Vagina (tissue), 2 donors: ENCODE data around the gene SLC22A5. TPM values are rescaled to one million over a fixed set of nuclear protein-coding genes. Genes with fewer than 3 reads are reported as not detected.

Experiments used
- DNase-seq, 2 donors: peaks; one replicate each; pipeline ENCODE4 v3.0.0-alpha.2; 2017; ENCODE audit errors: extremely low spot score in 2 of 2
- H3K27ac ChIP-seq: fragments of 200-600 bp; sonication (generic); one replicate; pipeline ENCODE4 v1.5.1; 2019
- H3K27me3 ChIP-seq: fragments of 200-600 bp; sonication (generic); one replicate; pipeline ENCODE4 v1.5.1; 2019
- H3K36me3 ChIP-seq, 2 donors: fragments of 200-600 bp; sonication (generic); one replicate each; pipeline ENCODE4 v1.5.1; 2017 to 2019
- H3K4me1 ChIP-seq: fragments of 200-600 bp; sonication (generic); one replicate; pipeline ENCODE4 v1.5.1; 2019
- H3K4me3 ChIP-seq, 2 donors: fragments of 200-600 bp; sonication (generic); 1 replicate in 1 of 2; 2 replicates in 1 of 2; pipeline ENCODE4 v1.5.1; 2016 to 2019
- H3K9me3 ChIP-seq: fragments of 200-600 bp; sonication (generic); one replicate; pipeline ENCODE4 v1.5.1; 2019
- POLR2A ChIP-seq, 2 donors: fragments of 450-650 bp; IDR thresholded peaks; one replicate each; pipeline ENCODE4 v1.6.1; 2017; ENCODE audit warnings: antibody characterized with exemption in 2 of 2, mild to moderate bottlenecking in 2 of 2, moderate library complexity in 2 of 2
- POLR2AphosphoS5 ChIP-seq, 2 donors: sonication (generic); formaldehyde crosslinking; IDR thresholded peaks; one replicate each; pipeline ENCODE4 v1.9.0; 2017; ENCODE audit warnings: antibody characterized with exemption in 2 of 2, mild to moderate bottlenecking in 2 of 2, low read depth in 1 of 2; ENCODE audit not compliant: insufficient read depth in 1 of 2
- intact Hi-C: fragments of 100-400 bp; cut with DNase I; formaldehyde crosslinking; loops from one replicate; pipeline ENCODE4 v1.15.1; 2023
- total RNA-seq: library from RNA; depleted of rRNA; stranded (reverse); fragments of >200 nt; gene quantifications from one replicate; pipeline ENCODE4 v1.2.3, GENCODE V29; 2016
- TF ChIP-seq, protein P1 (sequence below), 3 experiments: fragments of 450-650 bp in 2 of 3; fragments of 200-600 bp in 1 of 3; sonication (generic) in 1 of 3; IDR thresholded peaks; one replicate each; pipeline ENCODE4 v1.5.1; 2017 to 2019; ENCODE audit warnings: antibody characterized with exemption in 3 of 3, mild to moderate bottlenecking in 2 of 3, moderate library complexity in 2 of 3

SLC22A5 gene
- total RNA-seq, 1 donor from 2014 or later = 15.2 TPM

DNA sequence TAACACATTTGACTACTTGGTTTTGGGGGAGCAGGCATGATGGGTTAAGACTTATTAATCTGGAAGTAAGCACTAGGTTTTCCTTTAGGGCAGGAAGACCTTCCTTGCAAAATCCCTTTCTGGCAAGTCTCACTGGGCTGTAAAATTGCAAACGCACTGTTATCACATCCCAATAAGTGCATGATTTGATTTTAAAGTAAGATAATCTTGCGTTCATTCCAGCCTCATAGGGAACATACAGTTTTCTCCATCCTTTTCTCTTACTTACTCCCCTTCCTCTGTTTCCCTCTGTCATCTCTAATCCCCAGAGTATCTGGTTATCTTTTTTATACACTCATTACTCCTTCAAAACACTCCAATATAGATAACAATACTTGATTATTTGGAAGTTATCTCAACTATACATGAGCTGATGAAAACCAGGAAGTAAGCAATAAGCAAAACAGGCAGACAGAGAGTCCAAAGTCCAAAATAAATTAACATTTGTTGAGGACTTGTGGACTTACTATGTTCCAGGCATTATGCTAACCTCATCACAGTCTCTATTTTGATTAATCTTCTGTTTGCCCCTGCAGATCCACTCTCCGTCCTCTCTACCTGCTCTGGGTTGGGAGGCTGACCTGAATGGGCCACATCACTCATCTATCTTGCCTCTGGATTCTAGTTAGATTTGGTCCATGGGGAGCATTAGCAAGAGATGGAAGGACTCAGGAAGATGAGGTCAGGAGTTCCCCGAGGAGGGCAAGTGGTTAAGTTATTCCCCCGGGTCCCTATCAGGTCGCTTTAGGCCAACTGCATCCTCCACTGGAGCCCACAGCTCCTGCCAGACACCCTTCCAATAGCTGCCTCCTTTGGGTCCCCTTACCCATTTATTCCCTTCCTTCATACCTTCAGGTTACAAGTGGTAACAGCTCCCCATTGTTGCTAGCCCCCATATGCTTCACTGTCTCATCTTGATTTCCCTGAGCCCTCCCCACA, 60.2 kb downstream of the SLC22A5 start:
- H3K27me3 ChIP-seq = no peaks in the 10 kb centered on the region
- H3K9me3 ChIP-seq = no peaks in the 10 kb centered on the region
- intact Hi-C loops = no loop called here
- H3K27ac ChIP-seq = peak overlapping the region; percentile 70
- H3K4me1 ChIP-seq = peaks cover 83% of the 10 kb centered on the region
- no peak overlapping the region for H3K4me3 ChIP-seq
- TF ChIP-seq, protein P1, sequence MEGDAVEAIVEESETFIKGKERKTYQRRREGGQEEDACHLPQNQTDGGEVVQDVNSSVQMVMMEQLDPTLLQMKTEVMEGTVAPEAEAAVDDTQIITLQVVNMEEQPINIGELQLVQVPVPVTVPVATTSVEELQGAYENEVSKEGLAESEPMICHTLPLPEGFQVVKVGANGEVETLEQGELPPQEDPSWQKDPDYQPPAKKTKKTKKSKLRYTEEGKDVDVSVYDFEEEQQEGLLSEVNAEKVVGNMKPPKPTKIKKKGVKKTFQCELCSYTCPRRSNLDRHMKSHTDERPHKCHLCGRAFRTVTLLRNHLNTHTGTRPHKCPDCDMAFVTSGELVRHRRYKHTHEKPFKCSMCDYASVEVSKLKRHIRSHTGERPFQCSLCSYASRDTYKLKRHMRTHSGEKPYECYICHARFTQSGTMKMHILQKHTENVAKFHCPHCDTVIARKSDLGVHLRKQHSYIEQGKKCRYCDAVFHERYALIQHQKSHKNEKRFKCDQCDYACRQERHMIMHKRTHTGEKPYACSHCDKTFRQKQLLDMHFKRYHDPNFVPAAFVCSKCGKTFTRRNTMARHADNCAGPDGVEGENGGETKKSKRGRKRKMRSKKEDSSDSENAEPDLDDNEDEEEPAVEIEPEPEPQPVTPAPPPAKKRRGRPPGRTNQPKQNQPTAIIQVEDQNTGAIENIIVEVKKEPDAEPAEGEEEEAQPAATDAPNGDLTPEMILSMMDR (IDR thresholded peaks at IDR 0.05) = no peak
- no peak for TF ChIP-seq POLR2A (IDR thresholded peaks at IDR 0.05)
- no peak for TF ChIP-seq POLR2AphosphoS5 (IDR thresholded peaks at IDR 0.05; ENCODE audit: insufficient read depth in 1 of 2, low read depth in 1 of 2)
- H3K36me3 ChIP-seq = no peaks in the 10 kb centered on the region
- DNase-seq = no peak

DNA sequence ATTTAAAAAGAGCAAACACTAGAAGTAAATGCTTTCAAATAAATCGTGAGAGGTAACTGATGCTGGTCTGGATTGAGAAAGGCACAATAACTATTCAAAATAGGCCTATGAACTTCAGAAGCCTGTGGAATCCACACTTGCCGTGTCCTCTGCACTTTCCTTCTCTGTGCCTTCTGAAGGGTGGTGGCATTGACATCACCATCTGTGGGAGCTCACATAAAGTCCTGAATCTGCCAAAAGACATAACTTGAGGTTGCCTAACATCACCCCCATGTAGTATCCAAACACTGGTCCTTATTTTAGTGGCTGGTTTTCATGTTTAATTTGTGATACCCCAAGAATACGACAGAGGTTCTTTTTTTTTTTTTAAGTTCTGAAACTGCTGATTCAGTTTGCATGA, 61.2 kb downstream of the SLC22A5 start:
- intact Hi-C loops = no loop called here
- TF ChIP-seq POLR2A (IDR thresholded peaks at IDR 0.05) (no peak), POLR2AphosphoS5 (IDR thresholded peaks at IDR 0.05; ENCODE audit: insufficient read depth in 1 of 2, low read depth in 1 of 2) (no peak)
- TF ChIP-seq, protein P1 (IDR thresholded peaks at IDR 0.05) = no peak

DNA sequence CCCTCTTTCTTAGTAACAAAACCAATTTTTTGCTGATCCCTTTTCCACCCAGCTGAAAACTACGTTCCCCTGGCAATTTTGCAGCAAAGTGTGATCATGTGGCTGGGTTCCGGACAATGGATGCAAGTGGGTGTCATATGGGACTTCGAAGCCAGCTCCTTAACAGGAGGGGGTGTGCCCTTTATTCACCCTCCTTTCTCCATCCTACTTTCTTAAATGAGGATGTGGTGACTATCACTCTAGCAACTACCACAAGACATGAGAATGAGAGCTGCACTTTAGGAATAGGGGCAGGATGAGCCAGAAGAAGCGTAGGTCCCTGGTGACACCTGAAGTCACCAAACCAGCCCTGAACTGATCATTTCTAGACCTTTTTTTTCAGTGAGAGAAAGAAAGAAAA, 62.1 kb downstream of the SLC22A5 start:
- Histone ChIP-seq H3K4me1 (peaks cover 80% of the 10 kb centered on the region), H3K9me3 (no peaks in the 10 kb centered on the region), H3K27me3 (no peaks in the 10 kb centered on the region), H3K36me3 (no peaks in the 10 kb centered on the region), H3K27ac (peak overlapping the region; percentile 36), H3K4me3 (no peak overlapping the region)
- intact Hi-C loops = no loop called here
- DNase-seq = no peak
- TF ChIP-seq POLR2A (IDR thresholded peaks at IDR 0.05) (no peak), POLR2AphosphoS5 (IDR thresholded peaks at IDR 0.05; ENCODE audit: insufficient read depth in 1 of 2, low read depth in 1 of 2) (no peak)
- TF ChIP-seq, protein P1 (IDR thresholded peaks at IDR 0.05) = no peak

More for the DNA sequence above, 61.2 kb downstream of the SLC22A5 start:
- Histone ChIP-seq H3K4me3 (no peak overlapping the region), H3K9me3 (no peaks in the 10 kb centered on the region), H3K4me1 (peaks cover 81% of the 10 kb centered on the region), H3K36me3 (no peaks in the 10 kb centered on the region), H3K27me3 (no peaks in the 10 kb centered on the region), H3K27ac (peak overlapping the region; percentile 36)
- no peak for DNase-seq

DNA sequence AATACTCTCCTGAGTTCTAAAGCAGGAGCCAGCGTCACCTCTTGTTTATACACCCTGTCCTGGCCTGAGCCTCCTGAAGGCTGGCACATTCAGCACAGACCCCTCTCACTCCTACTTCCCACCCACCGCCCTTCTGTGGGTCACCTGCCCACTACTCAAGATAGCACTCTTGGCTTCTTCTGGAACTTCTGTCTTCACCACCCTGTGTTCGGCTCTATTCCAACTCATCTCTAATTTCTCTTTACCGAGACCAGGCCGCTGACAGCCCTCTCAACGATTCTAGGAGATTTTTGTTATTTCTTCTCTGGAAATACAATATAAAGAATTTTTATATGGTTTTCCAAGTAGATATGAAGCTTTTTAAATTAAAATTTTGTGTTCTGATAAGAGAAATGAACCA, 63.6 kb downstream of the SLC22A5 start:
- intact Hi-C loops = no loop called here
- no peak overlapping the region for H3K4me3 ChIP-seq
- H3K4me1 ChIP-seq = peaks cover 80% of the 10 kb centered on the region
- DNase-seq = no peak
- TF ChIP-seq POLR2AphosphoS5 (IDR thresholded peaks at IDR 0.05; ENCODE audit: insufficient read depth in 1 of 2, low read depth in 1 of 2) (no peak), POLR2A (IDR thresholded peaks at IDR 0.05) (no peak)
- TF ChIP-seq, protein P1 (IDR thresholded peaks at IDR 0.05) = no peak
- H3K27me3 ChIP-seq = no peaks in the 10 kb centered on the region
- peak overlapping the region; percentile 25 for H3K27ac ChIP-seq
- H3K9me3 ChIP-seq = no peaks in the 10 kb centered on the region
- no peaks in the 10 kb centered on the region for H3K36me3 ChIP-seq
